ENCODE data around the gene KCNA5. TPM values are rescaled to one million over a fixed set of nuclear protein-coding genes. Genes with fewer than 3 reads are reported as not detected.

The KCNA5 gene
- total RNA-seq (2022; extraction: Qiagen RNA extraction; ENCODE audit: low read depth), result not detected in 5 replicates

DNA sequence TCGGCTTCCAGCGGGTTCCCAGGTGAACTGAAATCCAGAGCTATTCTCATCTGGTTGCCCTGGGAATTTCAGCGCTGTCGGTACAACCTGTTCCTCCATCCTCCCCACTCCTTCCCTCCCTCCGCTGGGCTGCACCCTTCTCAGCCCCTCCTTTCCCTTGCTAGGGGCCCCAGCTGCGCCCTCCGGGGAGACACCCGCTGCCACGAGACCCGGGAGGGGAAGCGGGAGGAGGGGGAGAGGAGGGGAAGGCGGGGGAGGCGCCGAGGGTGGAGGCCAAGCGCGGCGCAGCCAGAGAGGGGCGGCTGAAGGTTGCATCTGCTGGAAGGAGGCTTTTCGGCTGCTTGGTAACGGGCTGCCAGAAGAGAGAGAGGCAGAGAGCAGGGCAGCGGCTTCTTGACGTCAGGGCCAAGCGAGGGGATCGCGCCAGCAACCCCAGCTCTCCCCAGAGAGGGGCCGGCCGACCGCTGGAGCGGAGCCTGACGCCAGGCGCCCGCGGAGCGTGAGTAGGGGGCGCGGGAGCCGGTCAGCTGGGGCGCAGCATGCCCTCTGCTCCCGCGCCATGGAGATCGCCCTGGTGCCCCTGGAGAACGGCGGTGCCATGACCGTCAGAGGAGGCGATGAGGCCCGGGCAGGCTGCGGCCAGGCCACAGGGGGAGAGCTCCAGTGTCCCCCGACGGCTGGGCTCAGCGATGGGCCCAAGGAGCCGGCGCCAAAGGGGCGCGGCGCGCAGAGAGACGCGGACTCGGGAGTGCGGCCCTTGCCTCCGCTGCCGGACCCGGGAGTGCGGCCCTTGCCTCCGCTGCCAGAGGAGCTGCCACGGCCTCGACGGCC is at the start of gene KCNA5:
Gene KCNA5 (plus strand): TSS at position 291 of the 831 bp plus-strand sequence. CDS start 269 bp downstream, at position 560.

Other genes with a start within 250 kb of the KCNA5 start
- not detected in 5 replicates for gene KCNA1, start 134.0 kb upstream of the KCNA5 start, total RNA-seq (2022; extraction: Qiagen RNA extraction; ENCODE audit: low read depth)